WTC11 (cell line): Measurements from ENCODE around the gene RMRP. TPM values are rescaled to one million over a fixed set of nuclear protein-coding genes. Genes with fewer than 3 reads are reported as not detected.

Experiments
- ATAC-seq: fragments of 200-7000 bp; cut with Tn5 transposase; 2 replicates; pipeline ENCODE4 v1.10.0; 2021; ENCODE audit warnings: mild to moderate bottlenecking, moderate library complexity
- CTCF ChIA-PET: fragments of 300-600 bp; sonication (Branson Sonifier 250); formaldehyde crosslinking; loops from one replicate; lab custom pipeline; 2021; ENCODE audit warnings: antibody characterized with exemption; lab: Charles Lee
- POLR2A ChIA-PET: fragments of 350-600 bp; sonication (Branson Sonifier 250); formaldehyde crosslinking; loops from one replicate; lab custom pipeline; 2021; ENCODE audit warnings: antibody characterized with exemption; lab: Charles Lee
- DNase-seq: peaks from one replicate; pipeline ENCODE4 v3.0.0; 2021; ENCODE audit warnings: low spot score
- H3K27ac Mint-ChIP-seq: 2 replicates; pipeline ENCODE4 v1.8.0; 2021; ENCODE audit warnings: mixed read lengths
- H3K27me3 Mint-ChIP-seq: 2 replicates; pipeline ENCODE4 v1.8.0; 2021; ENCODE audit warnings: low read depth, mild to moderate bottlenecking, moderate library complexity, mixed read lengths
- H3K36me3 Mint-ChIP-seq: 2 replicates; pipeline ENCODE4 v1.8.0; 2021; ENCODE audit warnings: mixed read lengths
- H3K4me1 Mint-ChIP-seq: 2 replicates; pipeline ENCODE4 v1.8.0; 2022; ENCODE audit warnings: mixed read lengths
- H3K4me3 Mint-ChIP-seq: 2 replicates; pipeline ENCODE4 v1.8.0; 2021; ENCODE audit warnings: mild to moderate bottlenecking, moderate library complexity, mixed read lengths
- H3K9me3 Mint-ChIP-seq: 2 replicates; pipeline ENCODE4 v1.8.0; 2021; ENCODE audit warnings: mixed read lengths
- CREB1 ChIP-seq: sonication (generic); formaldehyde crosslinking; IDR thresholded peaks from 2 replicates; pipeline ENCODE4 v1.8.0; 2023; ENCODE audit warnings: mild to moderate bottlenecking, missing genetic modification reagents
- E2F4 ChIP-seq: sonication (generic); formaldehyde crosslinking; IDR thresholded peaks from 2 replicates; pipeline ENCODE4 v1.8.1; 2022; ENCODE audit warnings: low read depth, mild to moderate bottlenecking, moderate library complexity, missing genetic modification reagents, borderline replicate concordance
- E2F5 ChIP-seq: sonication (generic); formaldehyde crosslinking; IDR thresholded peaks from 2 replicates; pipeline ENCODE4 v1.8.1; 2022; ENCODE audit warnings: mild to moderate bottlenecking, moderate library complexity, missing genetic modification reagents
- ELF4 ChIP-seq: sonication (generic); formaldehyde crosslinking; IDR thresholded peaks from 2 replicates; pipeline ENCODE4 v1.8.1; 2022; ENCODE audit warnings: low read depth, mild to moderate bottlenecking, moderate library complexity, missing genetic modification reagents
- ESRRA ChIP-seq: sonication (generic); formaldehyde crosslinking; IDR thresholded peaks from 2 replicates; pipeline ENCODE4 v1.8.1; 2022; ENCODE audit warnings: mild to moderate bottlenecking, missing genetic modification reagents, borderline replicate concordance
- FOXK1 ChIP-seq: sonication (generic); formaldehyde crosslinking; IDR thresholded peaks from 2 replicates; pipeline ENCODE4 v1.8.0; 2022; ENCODE audit warnings: mild to moderate bottlenecking, moderate library complexity, missing genetic modification reagents
- GABPB1 ChIP-seq: sonication (generic); formaldehyde crosslinking; IDR thresholded peaks from 2 replicates; pipeline ENCODE4 v1.8.1; 2023; ENCODE audit warnings: mild to moderate bottlenecking, missing genetic modification reagents
- IRF2 ChIP-seq: sonication (generic); formaldehyde crosslinking; IDR thresholded peaks from 2 replicates; pipeline ENCODE4 v1.8.0; 2022; ENCODE audit warnings: low read depth, missing genetic modification reagents, borderline replicate concordance
- NFATC4 ChIP-seq: fragments of 250-450 bp; sonication (Bioruptor Pico); IDR thresholded peaks from 2 replicates; pipeline ENCODE4 v1.9.0; 2021; ENCODE audit warnings: mild to moderate bottlenecking
- NFYB ChIP-seq: sonication (generic); formaldehyde crosslinking; conservative IDR thresholded peaks from 2 replicates; pipeline ENCODE4 v1.8.0; 2022; ENCODE audit warnings: low read depth, missing genetic modification reagents
- PREB ChIP-seq: sonication (generic); formaldehyde crosslinking; IDR thresholded peaks from 2 replicates; pipeline ENCODE4 v1.8.1; 2022; ENCODE audit warnings: mild to moderate bottlenecking, missing genetic modification reagents, moderate library complexity, borderline replicate concordance
- RELA ChIP-seq: sonication (generic); formaldehyde crosslinking; IDR thresholded peaks from 2 replicates; pipeline ENCODE4 v1.8.1; 2022; ENCODE audit warnings: missing genetic modification reagents, mild to moderate bottlenecking, borderline replicate concordance
- SMAD3 ChIP-seq: sonication (generic); formaldehyde crosslinking; IDR thresholded peaks from 2 replicates; pipeline ENCODE4 v1.8.0; 2022; ENCODE audit warnings: missing genetic modification reagents, mild to moderate bottlenecking, borderline replicate concordance
- SMAD4 ChIP-seq: sonication (generic); formaldehyde crosslinking; IDR thresholded peaks from 2 replicates; pipeline ENCODE4 v1.8.0; 2022; ENCODE audit warnings: mild to moderate bottlenecking, missing genetic modification reagents
- SP1 ChIP-seq: sonication (generic); formaldehyde crosslinking; conservative IDR thresholded peaks from 2 replicates; pipeline ENCODE4 v1.8.1; 2022; ENCODE audit warnings: missing genetic modification reagents
- TEAD1 ChIP-seq: sonication (generic); formaldehyde crosslinking; IDR thresholded peaks from 2 replicates; pipeline ENCODE4 v1.8.0; 2022; ENCODE audit warnings: mild to moderate bottlenecking, missing genetic modification reagents
- TEAD4 ChIP-seq: sonication (generic); formaldehyde crosslinking; IDR thresholded peaks from 2 replicates; pipeline ENCODE4 v1.8.0; 2022; ENCODE audit warnings: mild to moderate bottlenecking, missing genetic modification reagents
- TP53 ChIP-seq: sonication (generic); formaldehyde crosslinking; IDR thresholded peaks from 2 replicates; pipeline ENCODE4 v1.8.1; 2023; ENCODE audit warnings: mild to moderate bottlenecking, missing genetic modification reagents
- ZBTB43 ChIP-seq: sonication (generic); formaldehyde crosslinking; IDR thresholded peaks from 2 replicates; pipeline ENCODE4 v1.8.1; 2023; ENCODE audit warnings: mild to moderate bottlenecking, missing genetic modification reagents
- ZNF232 ChIP-seq: sonication (generic); formaldehyde crosslinking; IDR thresholded peaks from 2 replicates; pipeline ENCODE4 v1.8.0; 2022; ENCODE audit warnings: mild to moderate bottlenecking, missing genetic modification reagents
- ZNF423 ChIP-seq: fragments of 250-450 bp; sonication (Bioruptor Pico); IDR thresholded peaks from 2 replicates; pipeline ENCODE4 v2.1.2; 2022; ENCODE audit warnings: mild to moderate bottlenecking, moderate library complexity
- total RNA-seq: library from RNA; stranded (reverse); gene quantifications from 3 replicates; pipeline ENCODE4 v1.2.3, GENCODE V29; 2021
- TF ChIP-seq, protein P1 (sequence below): sonication (generic); formaldehyde crosslinking; IDR thresholded peaks from 2 replicates; pipeline ENCODE4 v1.8.1; 2023; ENCODE audit warnings: mild to moderate bottlenecking, missing genetic modification reagents
- TF ChIP-seq, protein P2 (sequence below): fragments of 200-600 bp; IDR thresholded peaks from 2 replicates; pipeline ENCODE4 v1.8.0; 2022; ENCODE audit warnings: antibody characterized with exemption

The RMRP gene
- total RNA-seq, 1 experiment from 2014 or later = 25,958 TPM

GRCh38 chr9:35706951-35707350, 49.1 kb upstream of the RMRP start (continued):
- TF ChIP-seq TEAD1 (CRISPR knock-in tag) = no peak
- TF ChIP-seq SMAD4 (CRISPR knock-in tag) = no peak
- TF ChIP-seq ZBTB43 (CRISPR knock-in tag) = no peak
- no peak for TF ChIP-seq FOXK1 (CRISPR knock-in tag)
- TF ChIP-seq CREB1 (CRISPR knock-in tag) = no peak

GRCh38 chr9:35705836-35706430, 48.1 kb upstream of the RMRP start:
- CTCF ChIA-PET = interaction anchor here (2.5 kb wide), 1 partner anchor 10 kb away, joined by 14 read pairs; no protein-coding TSS in a partner anchor
- no peaks in the 10 kb centered on the region for H3K4me1 Mint-ChIP-seq
- no peak overlapping the region for H3K4me3 Mint-ChIP-seq
- DNase-seq (no peak), ATAC-seq (no peak)
- peaks cover 72% of the 10 kb centered on the region for H3K36me3 Mint-ChIP-seq
- H3K27me3 Mint-ChIP-seq = no peaks in the 10 kb centered on the region
- POLR2A ChIA-PET = no interaction called here
- H3K9me3 Mint-ChIP-seq = no peaks in the 10 kb centered on the region
- H3K27ac Mint-ChIP-seq = no peak overlapping the region
- no peak for TF ChIP-seq ELF4
- TF ChIP-seq ESRRA (CRISPR knock-in tag) = no peak
- TF ChIP-seq PREB (CRISPR knock-in tag) = no peak
- TF ChIP-seq ZNF423 (CRISPR knock-in tag) = no peak
- TF ChIP-seq E2F4 (CRISPR knock-in tag) = no peak

- DNase-seq (no peak), ATAC-seq (no peak)
- Mint-ChIP-seq H3K27me3 (no peaks in the 10 kb centered on the region), H3K27ac (no peak overlapping the region), H3K9me3 (no peaks in the 10 kb centered on the region), H3K4me3 (no peak overlapping the region), H3K36me3 (peaks cover 67% of the 10 kb centered on the region), H3K4me1 (no peaks in the 10 kb centered on the region)
- TF ChIP-seq, protein P1, sequence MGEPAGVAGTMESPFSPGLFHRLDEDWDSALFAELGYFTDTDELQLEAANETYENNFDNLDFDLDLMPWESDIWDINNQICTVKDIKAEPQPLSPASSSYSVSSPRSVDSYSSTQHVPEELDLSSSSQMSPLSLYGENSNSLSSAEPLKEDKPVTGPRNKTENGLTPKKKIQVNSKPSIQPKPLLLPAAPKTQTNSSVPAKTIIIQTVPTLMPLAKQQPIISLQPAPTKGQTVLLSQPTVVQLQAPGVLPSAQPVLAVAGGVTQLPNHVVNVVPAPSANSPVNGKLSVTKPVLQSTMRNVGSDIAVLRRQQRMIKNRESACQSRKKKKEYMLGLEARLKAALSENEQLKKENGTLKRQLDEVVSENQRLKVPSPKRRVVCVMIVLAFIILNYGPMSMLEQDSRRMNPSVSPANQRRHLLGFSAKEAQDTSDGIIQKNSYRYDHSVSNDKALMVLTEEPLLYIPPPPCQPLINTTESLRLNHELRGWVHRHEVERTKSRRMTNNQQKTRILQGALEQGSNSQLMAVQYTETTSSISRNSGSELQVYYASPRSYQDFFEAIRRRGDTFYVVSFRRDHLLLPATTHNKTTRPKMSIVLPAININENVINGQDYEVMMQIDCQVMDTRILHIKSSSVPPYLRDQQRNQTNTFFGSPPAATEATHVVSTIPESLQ (CRISPR knock-in tag) = no peak
- TF ChIP-seq TP53 = no peak
- TF ChIP-seq TEAD4 (CRISPR knock-in tag) = no peak
- no peak for TF ChIP-seq GABPB1
- TF ChIP-seq E2F5 (CRISPR knock-in tag) = no peak
- TF ChIP-seq, protein P2, sequence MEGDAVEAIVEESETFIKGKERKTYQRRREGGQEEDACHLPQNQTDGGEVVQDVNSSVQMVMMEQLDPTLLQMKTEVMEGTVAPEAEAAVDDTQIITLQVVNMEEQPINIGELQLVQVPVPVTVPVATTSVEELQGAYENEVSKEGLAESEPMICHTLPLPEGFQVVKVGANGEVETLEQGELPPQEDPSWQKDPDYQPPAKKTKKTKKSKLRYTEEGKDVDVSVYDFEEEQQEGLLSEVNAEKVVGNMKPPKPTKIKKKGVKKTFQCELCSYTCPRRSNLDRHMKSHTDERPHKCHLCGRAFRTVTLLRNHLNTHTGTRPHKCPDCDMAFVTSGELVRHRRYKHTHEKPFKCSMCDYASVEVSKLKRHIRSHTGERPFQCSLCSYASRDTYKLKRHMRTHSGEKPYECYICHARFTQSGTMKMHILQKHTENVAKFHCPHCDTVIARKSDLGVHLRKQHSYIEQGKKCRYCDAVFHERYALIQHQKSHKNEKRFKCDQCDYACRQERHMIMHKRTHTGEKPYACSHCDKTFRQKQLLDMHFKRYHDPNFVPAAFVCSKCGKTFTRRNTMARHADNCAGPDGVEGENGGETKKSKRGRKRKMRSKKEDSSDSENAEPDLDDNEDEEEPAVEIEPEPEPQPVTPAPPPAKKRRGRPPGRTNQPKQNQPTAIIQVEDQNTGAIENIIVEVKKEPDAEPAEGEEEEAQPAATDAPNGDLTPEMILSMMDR = no peak
- TF ChIP-seq SP1 (CRISPR knock-in tag) = no peak
- no peak for TF ChIP-seq TEAD1 (CRISPR knock-in tag)
- no peak for TF ChIP-seq SMAD3 (CRISPR knock-in tag)
- no peak for TF ChIP-seq NFYB (CRISPR knock-in tag)
- no peak for TF ChIP-seq ZNF232 (CRISPR knock-in tag)
- TF ChIP-seq IRF2 = no peak
- TF ChIP-seq NFATC4 (CRISPR knock-in tag) = no peak
- no peak for TF ChIP-seq ZBTB43 (CRISPR knock-in tag)
- TF ChIP-seq RELA (CRISPR knock-in tag) = no peak
- CTCF ChIA-PET = interaction anchor here (2.5 kb wide), 1 partner anchor 9 kb away, joined by 14 read pairs; no protein-coding TSS in a partner anchor
- POLR2A ChIA-PET = interaction anchor here (0.6 kb wide), 1 partner anchor 41 kb away, joined by 3 read pairs; the partner anchor contains the start of gene ARHGEF39
These were observed 47.6 kb upstream of the RMRP start for GRCh38 chr9:35705372-35705771.
